ENCODE data around the gene CROCC.
"Not testable (repeated sequence)": the region's sequence is repeated elsewhere in the genome, so short reads cannot be mapped to it uniquely, and the experiment has no call there.

Gene CROCC

GRCh38 chr1:16896316-16897055 is 25.2 kb upstream of the CROCC start:
- Histone ChIP-seq H3K4me3 (peak overlapping the region in 4 of 7 experiments; percentile 7 to 21 (median 10)), H3K27ac (peak overlapping the region in 20 of 21 experiments; percentile 9 to 99 (median 78))

- not testable (repeated sequence) for H3K27ac ChIP-seq, H3K4me3 ChIP-seq
Observed at GRCh38 chr1:16897653-16898052, 24.1 kb upstream of the CROCC start.

GRCh38 chr1:16898298-16898697 is 23.4 kb upstream of the CROCC start:
- peak overlapping the region in 1 of 21 experiments; percentile 1 for H3K27ac ChIP-seq

GRCh38 chr1:16899020-16899419 is 22.7 kb upstream of the CROCC start:
- H3K4me3 ChIP-seq: not testable (repeated sequence)

More at GRCh38 chr1:16898298-16898697, 23.4 kb upstream of the CROCC start:
- not testable (repeated sequence) for H3K4me3 ChIP-seq

GRCh38 chr1:16900751-16901150 is 21.0 kb upstream of the CROCC start:
- Histone ChIP-seq H3K4me3 (no peak overlapping the region), H3K27ac (no peak overlapping the region)

More at GRCh38 chr1:16899020-16899419, 22.7 kb upstream of the CROCC start:
- not testable (repeated sequence) for H3K27ac ChIP-seq

GRCh38 chr1:16901371-16901770 is 20.4 kb upstream of the CROCC start:
- not testable (repeated sequence) for H3K4me3 ChIP-seq, H3K27ac ChIP-seq

- H3K4me3 ChIP-seq: peak overlapping the region in 2 of 7 experiments; percentile 23 to 51
- H3K27ac ChIP-seq: peak overlapping the region in 17 of 21 experiments; percentile 98 to 100 (median 100)
Observed at GRCh38 chr1:16903054-16903453, 18.7 kb upstream of the CROCC start.

- Histone ChIP-seq H3K4me3 (peak overlapping the region; percentile 23 to 55 (median 40)), H3K27ac (peak overlapping the region in 19 of 21 experiments; percentile 97 to 100 (median 100))
Observed at GRCh38 chr1:16903458-16903796, 18.3 kb upstream of the CROCC start.

- H3K27ac ChIP-seq: peak overlapping the region; percentile 90 to 100 (median 100)
Observed at GRCh38 chr1:16904560-16905109, 17.1 kb upstream of the CROCC start.

GRCh38 chr1:16905110-16905867 is 16.4 kb upstream of the CROCC start:
- H3K4me3 ChIP-seq: peak overlapping the region in 6 of 7 experiments; percentile 23 to 55 (median 44)
- H3K27ac ChIP-seq: peak overlapping the region; percentile 90 to 100 (median 100)

More at GRCh38 chr1:16904560-16905109, 17.1 kb upstream of the CROCC start:
- peak overlapping the region; percentile 23 to 55 (median 40) for H3K4me3 ChIP-seq

- Histone ChIP-seq H3K4me3 (no peak overlapping the region), H3K27ac (peak overlapping the region in 17 of 21 experiments; percentile 97 to 100 (median 100))
Observed at GRCh38 chr1:16905868-16906702, 15.6 kb upstream of the CROCC start.

- Histone ChIP-seq H3K27ac (no peak overlapping the region), H3K4me3 (no peak overlapping the region)
Observed at GRCh38 chr1:16906873-16907272, 14.9 kb upstream of the CROCC start.

GRCh38 chr1:16907870-16908758 is 13.6 kb upstream of the CROCC start:
- H3K4me3 ChIP-seq: no peak overlapping the region
- peak overlapping the region in 1 of 21 experiments; percentile 22 for H3K27ac ChIP-seq

- not testable (repeated sequence) for H3K4me3 ChIP-seq, H3K27ac ChIP-seq
Observed at GRCh38 chr1:16911851-16912721, 9.6 kb upstream of the CROCC start.

- not testable (repeated sequence) for H3K4me3 ChIP-seq, H3K27ac ChIP-seq
Observed at GRCh38 chr1:16912742-16913141, 9.0 kb upstream of the CROCC start.

- Histone ChIP-seq H3K4me3 (peak overlapping the region; percentile 41 to 99 (median 77)), H3K27ac (peak overlapping the region in 20 of 21 experiments; percentile 14 to 84 (median 69))
Observed at GRCh38 chr1:16913181-16913832, 8.4 kb upstream of the CROCC start.
